HCT116 (cell line): ENCODE data around the gene SLC25A45.

Experiments
- ATF3 ChIP-seq: IDR thresholded peaks from 2 replicates; pipeline ENCODE4 v1.6.1; 2012
- CTCF ChIP-seq, 3 experiments: fragments of 200-600 bp in 1 of 3; sonication (generic) in 1 of 3; IDR thresholded peaks in 2 of 3; conservative IDR thresholded peaks in 1 of 3; 2 replicates each; pipeline ENCODE4 v1.5.1; 2012 to 2017; ENCODE audit warnings: low read depth in 2 of 3, low read length in 2 of 3, antibody characterized with exemption in 1 of 3, borderline replicate concordance in 1 of 3, control low read depth in 1 of 3, mild to moderate bottlenecking in 1 of 3, mixed read lengths in 1 of 3, mixed run types in 1 of 3, moderate library complexity in 1 of 3; ENCODE audit not compliant: insufficient read depth in 1 of 3
- EZH2 ChIP-seq: fragments of 200-600 bp; sonication (generic); IDR thresholded peaks from 2 replicates; pipeline ENCODE4 v1.6.1; 2017; ENCODE audit warnings: antibody characterized with exemption, mixed run types
- POLR2A ChIP-seq: IDR thresholded peaks from 2 replicates; pipeline ENCODE4 v1.7.0; 2011; ENCODE audit warnings: borderline replicate concordance; ENCODE audit not compliant: insufficient read depth, insufficient read length; ENCODE audit errors: extremely low read depth
- POLR2AphosphoS5 ChIP-seq: IDR thresholded peaks from 2 replicates; pipeline ENCODE4 v1.6.1; 2011; ENCODE audit warnings: mild to moderate bottlenecking, low read depth, low read length, moderate library complexity

- no peak for TF ChIP-seq CTCF (IDR thresholded peaks at IDR 0.05 in 2 of 3, conservative IDR thresholded peaks at IDR 0.05 in 1 of 3; ENCODE audit: borderline replicate concordance in 1 of 3, insufficient read depth in 1 of 3, low read depth in 2 of 3, low read length in 2 of 3)
- TF ChIP-seq EZH2, result no peak
- no peak for TF ChIP-seq POLR2AphosphoS5
- TF ChIP-seq POLR2A, result no peak
- no peak for TF ChIP-seq ATF3
Observed at GRCh38 chr11:65395961-65396530, 13.6 kb upstream of the SLC25A45 start.
